ENCODE data around the gene ABCC2.
"Not testable (repeated sequence)": the region's sequence is repeated elsewhere in the genome, so short reads cannot be mapped to it uniquely, and the experiment has no call there.

Gene ABCC2

DNA sequence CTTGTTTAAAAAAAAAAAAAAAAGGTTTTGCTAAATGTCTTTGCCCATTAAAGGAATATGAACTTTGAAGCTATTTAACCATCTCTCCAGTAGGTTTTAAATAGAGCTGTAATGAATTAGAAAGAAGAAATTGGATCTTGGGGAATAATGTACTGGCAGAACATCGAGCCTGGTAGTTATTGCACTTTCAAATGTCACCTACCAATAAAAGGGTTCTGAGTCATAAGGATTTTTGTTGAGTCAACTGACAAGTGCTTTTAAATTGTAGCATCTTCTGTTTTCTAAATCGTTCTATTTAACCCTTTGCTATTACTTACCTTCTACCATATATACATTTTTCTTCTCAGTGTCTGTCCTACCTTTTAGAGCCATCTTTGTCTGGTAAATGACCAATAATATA, 39.7 kb upstream of the ABCC2 start:
- DNase-seq (ENCODE audit: low read depth, low spot score): no peak
- CTCF ChIA-PET: interaction anchor here (0.6 to 1.9 kb wide), 7 partner anchors 10 to 307 kb away, joined by 3 to 8 read pairs (median 4); partner anchors contain the start of genes COX15 and CUTC
- POLR2A ChIA-PET: interaction anchor here (0.9 kb wide), 1 partner anchor 10 kb away, joined by 3 read pairs; the partner anchor contains the start of gene CUTC
- H3K4me3 ChIP-seq (ENCODE audit: low read depth, low read length): no peak overlapping the region
- TF ChIP-seq, protein P1, sequence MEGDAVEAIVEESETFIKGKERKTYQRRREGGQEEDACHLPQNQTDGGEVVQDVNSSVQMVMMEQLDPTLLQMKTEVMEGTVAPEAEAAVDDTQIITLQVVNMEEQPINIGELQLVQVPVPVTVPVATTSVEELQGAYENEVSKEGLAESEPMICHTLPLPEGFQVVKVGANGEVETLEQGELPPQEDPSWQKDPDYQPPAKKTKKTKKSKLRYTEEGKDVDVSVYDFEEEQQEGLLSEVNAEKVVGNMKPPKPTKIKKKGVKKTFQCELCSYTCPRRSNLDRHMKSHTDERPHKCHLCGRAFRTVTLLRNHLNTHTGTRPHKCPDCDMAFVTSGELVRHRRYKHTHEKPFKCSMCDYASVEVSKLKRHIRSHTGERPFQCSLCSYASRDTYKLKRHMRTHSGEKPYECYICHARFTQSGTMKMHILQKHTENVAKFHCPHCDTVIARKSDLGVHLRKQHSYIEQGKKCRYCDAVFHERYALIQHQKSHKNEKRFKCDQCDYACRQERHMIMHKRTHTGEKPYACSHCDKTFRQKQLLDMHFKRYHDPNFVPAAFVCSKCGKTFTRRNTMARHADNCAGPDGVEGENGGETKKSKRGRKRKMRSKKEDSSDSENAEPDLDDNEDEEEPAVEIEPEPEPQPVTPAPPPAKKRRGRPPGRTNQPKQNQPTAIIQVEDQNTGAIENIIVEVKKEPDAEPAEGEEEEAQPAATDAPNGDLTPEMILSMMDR (IDR thresholded peaks at IDR 0.05; ENCODE audit: insufficient read depth, low read length, missing control alignments): no peak

DNA sequence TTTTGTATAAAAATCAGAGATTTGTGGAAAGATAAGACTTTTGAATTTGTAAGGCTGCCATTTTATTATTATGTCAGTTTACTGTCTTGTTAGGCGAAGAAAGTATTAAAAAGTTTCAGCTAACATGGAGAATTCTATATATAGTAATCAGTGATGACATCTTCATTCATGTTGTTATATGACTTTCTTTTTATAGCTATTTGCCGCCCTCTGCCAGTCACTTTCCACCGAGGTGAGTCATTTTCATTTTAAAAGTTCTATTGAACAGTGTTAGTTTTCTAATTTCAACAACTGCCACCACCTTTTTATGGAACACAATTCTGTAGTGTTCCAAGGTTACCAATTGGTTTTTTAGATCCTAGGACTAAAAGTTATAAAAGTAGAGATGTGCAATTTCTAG, 38.6 kb upstream of the ABCC2 start:
- ChIA-PET POLR2A (no interaction called here), CTCF (interaction anchor here (0.6 to 1.9 kb wide), 7 partner anchors 9 to 301 kb away, joined by 3 to 8 read pairs (median 3); partner anchors contain the start of genes COX15 and CUTC)

DNA sequence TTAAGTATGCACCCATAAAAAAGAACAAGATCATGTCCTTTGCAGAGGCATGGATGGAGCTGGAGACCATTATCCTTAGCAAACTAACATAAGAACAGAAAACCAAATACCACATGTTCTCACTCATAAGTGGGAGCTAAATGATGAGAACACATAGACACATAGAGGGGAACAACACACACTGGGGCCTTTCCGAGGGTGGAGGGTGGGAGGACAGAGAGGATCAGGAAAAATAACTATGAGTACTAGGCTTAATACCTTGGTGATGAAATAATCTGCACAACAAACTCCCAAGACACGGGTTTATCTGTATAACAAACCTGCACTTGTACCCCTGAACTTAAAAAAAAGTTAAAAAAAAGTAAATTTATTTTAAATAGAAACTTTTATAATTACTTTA, 36.3 kb upstream of the ABCC2 start:
- H3K4me3 ChIP-seq (ENCODE audit: low read depth, low read length); DNase-seq (ENCODE audit: low read depth, low spot score); CTCF ChIA-PET; POLR2A ChIA-PET: not testable (repeated sequence)

More for the DNA sequence above, 38.6 kb upstream of the ABCC2 start:
- DNase-seq (ENCODE audit: low read depth, low spot score): no peak
- TF ChIP-seq, protein P1 (IDR thresholded peaks at IDR 0.05; ENCODE audit: insufficient read depth, low read length, missing control alignments): no peak
- H3K4me3 ChIP-seq (ENCODE audit: low read depth, low read length): no peak overlapping the region

DNA sequence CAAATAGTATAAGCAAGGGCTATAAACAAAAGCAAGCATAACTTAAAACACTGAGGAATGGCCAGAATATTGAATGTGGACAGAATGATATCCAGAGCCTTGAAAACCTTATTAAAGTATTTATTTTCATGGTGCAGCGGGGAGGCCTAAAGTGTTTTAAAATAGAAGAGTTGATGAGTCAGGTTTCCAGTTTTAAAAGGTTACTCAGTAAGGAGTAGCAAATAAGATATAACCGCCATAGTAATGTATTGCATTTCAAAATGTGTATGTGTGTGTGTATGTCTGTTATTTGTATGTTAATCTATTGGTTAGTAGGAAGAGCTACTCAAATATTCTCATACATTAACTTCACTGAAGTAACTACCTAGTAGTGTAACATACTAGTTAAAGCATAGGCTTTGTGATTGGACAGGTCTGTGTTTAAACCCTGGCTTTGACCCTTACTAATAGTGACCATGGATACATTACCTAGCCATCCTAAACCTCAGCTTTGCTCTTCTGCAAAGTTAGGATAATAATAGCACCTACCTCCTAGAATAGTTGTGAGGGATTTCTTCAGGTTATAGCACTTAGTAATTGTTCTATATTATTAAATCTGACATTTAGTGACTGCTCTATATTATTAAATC, 33.5 kb upstream of the ABCC2 start:
- CTCF ChIA-PET: interaction anchor here (2.2 kb wide), 1 partner anchor 297 kb away, joined by 5 read pairs; no protein-coding TSS in a partner anchor
- POLR2A ChIA-PET: no interaction called here
- DNase-seq (ENCODE audit: low read depth, low spot score): no peak
- TF ChIP-seq, protein P1 (IDR thresholded peaks at IDR 0.05; ENCODE audit: insufficient read depth, low read length, missing control alignments): no peak
- H3K4me3 ChIP-seq (ENCODE audit: low read depth, low read length): no peak overlapping the region

DNA sequence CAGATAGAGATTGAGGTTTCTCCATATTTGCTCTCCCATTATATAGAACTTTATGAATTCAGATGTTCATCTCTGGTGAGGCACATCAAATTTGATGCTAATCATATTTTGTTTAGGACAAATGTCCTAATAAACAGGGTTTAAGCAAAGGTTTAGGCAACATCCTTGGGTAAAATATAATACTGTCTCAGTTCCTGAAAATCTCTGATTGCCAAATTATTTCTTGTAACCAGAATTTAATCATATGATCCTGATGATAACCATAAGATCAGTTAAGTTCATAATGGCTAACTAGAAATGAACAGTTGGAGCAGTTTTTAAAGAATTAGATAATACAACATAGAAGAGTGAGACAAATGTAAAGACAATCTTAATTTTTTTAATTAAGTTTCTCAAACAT, 31.8 kb upstream of the ABCC2 start:
- CTCF ChIA-PET: interaction anchor here (1.0 kb wide), 1 partner anchor 9 kb away, joined by 3 read pairs; no protein-coding TSS in a partner anchor
- TF ChIP-seq, protein P1 (IDR thresholded peaks at IDR 0.05; ENCODE audit: insufficient read depth, low read length, missing control alignments): no peak
- POLR2A ChIA-PET: no interaction called here
- no peak for DNase-seq (ENCODE audit: low read depth, low spot score)
- no peak overlapping the region for H3K4me3 ChIP-seq (ENCODE audit: low read depth, low read length)

DNA sequence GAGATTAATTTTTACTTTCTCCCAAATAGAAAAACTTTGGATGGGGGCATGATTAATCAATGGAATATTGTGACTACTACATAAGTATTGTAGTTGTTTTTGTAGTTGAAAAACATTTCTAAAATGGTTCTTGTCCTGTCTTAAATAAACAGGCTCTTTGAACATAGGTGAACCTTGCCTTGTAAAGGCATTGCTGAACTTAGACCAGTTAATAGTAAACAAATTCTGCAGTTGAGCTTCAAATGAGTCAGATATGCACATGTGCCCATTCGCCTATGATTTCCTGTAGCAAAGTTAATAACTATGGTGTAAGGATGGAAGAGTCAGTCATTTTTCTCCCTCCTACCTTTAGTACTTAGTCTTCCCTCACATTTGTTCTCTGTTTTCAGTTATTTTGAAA, 27.8 kb upstream of the ABCC2 start:
- ChIA-PET POLR2A (no interaction called here), CTCF (no interaction called here)
- TF ChIP-seq, protein P1 (IDR thresholded peaks at IDR 0.05; ENCODE audit: insufficient read depth, low read length, missing control alignments): no peak
- no peak for DNase-seq (ENCODE audit: low read depth, low spot score)
- no peak overlapping the region for H3K4me3 ChIP-seq (ENCODE audit: low read depth, low read length)

DNA sequence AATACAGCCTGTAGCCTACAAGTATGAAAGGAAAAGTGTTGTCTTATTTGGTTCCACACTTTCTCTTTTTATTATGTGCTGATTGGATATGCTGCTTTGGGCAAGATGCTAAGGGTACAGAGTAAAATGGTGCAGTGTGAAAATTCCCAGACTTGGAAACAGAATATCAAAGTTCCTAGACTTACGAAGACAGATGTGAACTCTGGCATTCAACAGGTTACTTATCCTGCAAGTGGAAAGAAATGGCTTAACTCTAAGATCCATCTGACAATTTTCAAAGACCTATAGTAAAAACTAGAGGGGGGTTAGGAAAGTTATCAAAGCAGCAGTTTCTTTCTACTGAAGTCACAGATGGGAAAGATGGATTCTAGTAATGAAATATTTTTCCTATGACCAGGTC, 26.3 kb upstream of the ABCC2 start:
- TF ChIP-seq, protein P1 (IDR thresholded peaks at IDR 0.05; ENCODE audit: insufficient read depth, low read length, missing control alignments): no peak
- no peak for DNase-seq (ENCODE audit: low read depth, low spot score)
- no peak overlapping the region for H3K4me3 ChIP-seq (ENCODE audit: low read depth, low read length)
- CTCF ChIA-PET: interaction anchor here (1.2 kb wide), 1 partner anchor 13 kb away, joined by 3 read pairs; no protein-coding TSS in a partner anchor
- POLR2A ChIA-PET: no interaction called here

Measured in AG04449 (cell line).